Gastroesophageal sphincter (tissue), 4 donors: Measurements from ENCODE around the gene BEND7. TPM values are rescaled to one million over a fixed set of nuclear protein-coding genes. Genes with fewer than 3 reads are reported as not detected.
A peak's percentile ranks its signal among the peaks of the same experiment; 100 is the strongest.
"Not testable (repeated sequence)": the region's sequence is repeated elsewhere in the genome, so short reads cannot be mapped to it uniquely, and the experiment has no call there.

Source experiments
- ATAC-seq: fragments of 150-250 bp; one replicate; pipeline ENCODE4 v1.9.1; 2016; ENCODE audit warnings: mild to moderate bottlenecking, moderate library complexity
- H3K27ac ChIP-seq, 4 donors: fragments of 200-600 bp; sonication (generic) in 3 of 4; 1 replicate in 3 of 4; 2 replicates in 1 of 4; pipeline ENCODE4 v1.5.1; 2016 to 2019
- H3K27me3 ChIP-seq: fragments of 200-600 bp; sonication (generic); one replicate; pipeline ENCODE4 v1.5.1; 2019
- H3K36me3 ChIP-seq, 2 donors: fragments of 200-600 bp; sonication (generic); one replicate each; pipeline ENCODE4 v1.5.1; 2019; ENCODE audit warnings: control low read depth in 1 of 2
- H3K4me1 ChIP-seq, 3 donors: fragments of 200-600 bp; sonication (generic); 1 replicate in 2 of 3; 2 replicates in 1 of 3; pipeline ENCODE4 v1.5.1; 2016 to 2019; ENCODE audit warnings: control low read depth in 2 of 3
- H3K4me3 ChIP-seq, 2 donors: fragments of 200-600 bp; sonication (generic); one replicate each; pipeline ENCODE4 v1.5.1; 2019; ENCODE audit warnings: mild to moderate bottlenecking in 1 of 2, moderate library complexity in 1 of 2
- H3K9me3 ChIP-seq, 3 donors: fragments of 200-600 bp; sonication (generic); one replicate each; pipeline ENCODE4 v1.5.1; 2017 to 2019; ENCODE audit warnings: control low read depth in 2 of 3
- EP300 ChIP-seq: sonication (generic); formaldehyde crosslinking; IDR thresholded peaks from one replicate; pipeline ENCODE4 v1.6.1; 2017; ENCODE audit warnings: antibody characterized with exemption, mild to moderate bottlenecking
- POLR2A ChIP-seq, 2 donors: fragments of 450-650 bp; IDR thresholded peaks; one replicate each; pipeline ENCODE4 v1.6.1; 2017; ENCODE audit warnings: antibody characterized with exemption in 2 of 2, mild to moderate bottlenecking in 2 of 2, moderate library complexity in 1 of 2
- POLR2AphosphoS5 ChIP-seq: sonication (generic); formaldehyde crosslinking; IDR thresholded peaks from one replicate; pipeline ENCODE4 v1.6.1; 2017; ENCODE audit warnings: antibody characterized with exemption
- WGBS, 2 donors: methylation state at CpG; one replicate each; pipeline ENCODE4 v1.1.5; 2018; ENCODE audit warnings: low coverage in 1 of 2; 5-methylcytosine and 5-hydroxymethylcytosine counted together
- total RNA-seq, 4 donors: library from RNA; depleted of rRNA; stranded (reverse); fragments of >200 nt; gene quantifications; one replicate each; pipeline ENCODE4 v1.1.0, GENCODE V29; 2016
- TF ChIP-seq, protein P1 (sequence below), 4 experiments: fragments of 200-600 bp in 2 of 4; fragments of 450-650 bp in 2 of 4; sonication (generic) in 1 of 4; IDR thresholded peaks; one replicate each; pipeline ENCODE4 v1.5.1; 2017 to 2019; ENCODE audit warnings: antibody characterized with exemption in 4 of 4, mild to moderate bottlenecking in 2 of 4, moderate library complexity in 2 of 4

The BEND7 gene
- total RNA-seq, 4 donors from 2014 or later: 18.4 to 25.9 (median 22.5) TPM

DNA sequence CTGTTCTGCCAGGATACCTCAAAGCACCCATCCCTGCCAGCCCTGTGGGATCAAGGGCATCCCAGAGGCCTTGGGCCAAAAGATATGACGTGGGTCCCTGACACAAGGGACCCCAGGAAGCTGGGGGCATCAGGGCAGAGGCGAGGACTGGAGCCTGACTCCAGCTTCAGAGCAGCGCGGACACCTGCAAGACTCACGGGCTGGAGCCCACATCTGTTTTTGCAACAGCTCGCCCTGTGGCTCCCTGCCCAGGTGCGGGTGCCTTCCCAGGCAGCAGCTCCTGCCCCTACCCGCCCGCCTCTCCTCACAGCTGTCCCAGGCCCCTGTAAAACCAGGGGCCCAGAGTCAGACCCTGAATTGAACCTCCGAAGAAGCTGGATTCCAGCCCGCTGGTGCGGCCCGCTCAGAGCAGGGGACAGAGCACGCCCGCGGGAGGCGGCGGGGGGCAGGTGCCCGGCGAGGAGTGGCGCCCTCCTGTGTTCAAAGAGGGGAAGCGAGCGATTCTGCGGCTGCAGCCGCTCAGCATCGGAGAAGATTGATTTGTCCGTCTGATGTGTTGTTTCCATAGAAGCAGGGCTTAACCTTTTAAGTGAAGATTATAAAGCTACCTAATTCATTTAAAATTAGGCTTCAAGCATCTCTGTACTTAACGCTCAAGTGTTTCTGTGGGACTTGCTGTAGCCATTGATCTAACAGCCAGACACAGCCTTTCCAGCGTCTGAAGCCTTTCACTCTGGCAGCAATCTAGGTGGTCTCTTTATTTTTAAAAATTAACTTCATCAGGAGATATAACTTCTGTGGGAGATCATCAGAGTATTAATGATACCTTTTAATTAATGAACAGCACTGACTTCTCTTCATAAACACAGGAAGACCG is 88.4 kb downstream of the BEND7 start:
- Histone ChIP-seq H3K27me3 (peaks cover 38% of the 10 kb centered on the region), H3K4me3 (peak overlapping the region in 1 of 2 donors; percentile 42), H3K36me3 (peaks cover 0 to 33% of the 10 kb centered on the region in 2 donors), H3K4me1 (peaks cover 0 to 15% (median 8%) of the 10 kb centered on the region in 3 donors), H3K9me3 (no peaks in the 10 kb centered on the region), H3K27ac (no peak overlapping the region)
- ATAC-seq: peak; percentile 73
- TF ChIP-seq POLR2AphosphoS5: no peak
- TF ChIP-seq, protein P1, sequence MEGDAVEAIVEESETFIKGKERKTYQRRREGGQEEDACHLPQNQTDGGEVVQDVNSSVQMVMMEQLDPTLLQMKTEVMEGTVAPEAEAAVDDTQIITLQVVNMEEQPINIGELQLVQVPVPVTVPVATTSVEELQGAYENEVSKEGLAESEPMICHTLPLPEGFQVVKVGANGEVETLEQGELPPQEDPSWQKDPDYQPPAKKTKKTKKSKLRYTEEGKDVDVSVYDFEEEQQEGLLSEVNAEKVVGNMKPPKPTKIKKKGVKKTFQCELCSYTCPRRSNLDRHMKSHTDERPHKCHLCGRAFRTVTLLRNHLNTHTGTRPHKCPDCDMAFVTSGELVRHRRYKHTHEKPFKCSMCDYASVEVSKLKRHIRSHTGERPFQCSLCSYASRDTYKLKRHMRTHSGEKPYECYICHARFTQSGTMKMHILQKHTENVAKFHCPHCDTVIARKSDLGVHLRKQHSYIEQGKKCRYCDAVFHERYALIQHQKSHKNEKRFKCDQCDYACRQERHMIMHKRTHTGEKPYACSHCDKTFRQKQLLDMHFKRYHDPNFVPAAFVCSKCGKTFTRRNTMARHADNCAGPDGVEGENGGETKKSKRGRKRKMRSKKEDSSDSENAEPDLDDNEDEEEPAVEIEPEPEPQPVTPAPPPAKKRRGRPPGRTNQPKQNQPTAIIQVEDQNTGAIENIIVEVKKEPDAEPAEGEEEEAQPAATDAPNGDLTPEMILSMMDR (IDR thresholded peaks at IDR 0.05): peak; percentile 54 to 87 (median 70)
- no peak for TF ChIP-seq POLR2A (IDR thresholded peaks at IDR 0.05)
- no peak for TF ChIP-seq EP300
- WGBS, 2 donors: 31 to 36% methylated on average over 4 of the region's 30 CpGs

DNA sequence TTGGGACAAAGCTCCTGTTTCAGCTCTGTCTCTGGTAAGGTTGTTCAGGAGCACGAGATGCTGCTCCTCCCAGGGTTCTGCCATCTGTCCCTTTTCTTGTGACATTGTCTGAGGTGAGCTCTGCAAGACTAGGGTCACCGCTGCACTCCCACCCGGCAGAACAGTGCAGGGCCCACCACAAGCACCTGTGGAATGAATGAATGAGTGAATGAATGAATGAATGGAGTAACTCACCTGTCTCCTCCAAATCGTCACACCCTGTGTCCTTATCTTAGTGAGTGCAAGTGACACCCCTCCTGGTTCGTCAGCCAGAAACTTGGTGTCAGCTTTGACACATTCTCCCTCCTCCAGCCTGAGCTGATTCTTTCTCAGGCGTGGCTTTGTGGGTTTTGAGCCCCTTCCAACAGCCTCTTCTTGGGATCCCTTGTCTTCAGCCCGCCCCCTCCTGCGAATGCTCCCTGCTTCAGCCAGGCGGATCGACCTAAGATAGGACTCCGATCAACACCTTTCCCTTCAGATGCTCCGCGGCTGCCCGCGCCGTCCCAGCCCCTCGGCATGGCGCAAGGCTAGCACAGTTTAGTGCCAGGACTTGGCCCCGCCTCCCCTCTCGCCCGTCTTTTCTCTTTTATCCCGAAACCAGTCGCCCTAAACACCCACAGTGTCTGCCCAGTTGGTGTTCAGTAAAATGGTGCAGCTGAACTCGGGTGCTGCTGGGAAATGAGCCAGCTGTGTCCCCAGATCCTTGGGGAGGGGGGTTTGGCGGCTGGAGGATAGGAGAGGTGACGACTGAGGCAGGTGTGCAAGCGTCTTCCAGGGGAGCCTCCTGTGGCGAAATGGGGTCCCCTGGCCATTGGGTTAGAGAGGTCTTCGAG is 89.3 kb downstream of the BEND7 start:
- Histone ChIP-seq H3K9me3 (no peaks in the 10 kb centered on the region), H3K4me1 (peaks cover 0 to 15% (median 8%) of the 10 kb centered on the region in 3 donors), H3K27ac (no peak overlapping the region), H3K4me3 (peak overlapping the region in 1 of 2 donors; percentile 42), H3K36me3 (peaks cover 0 to 25% of the 10 kb centered on the region in 2 donors), H3K27me3 (peaks cover 43% of the 10 kb centered on the region)
- ATAC-seq: peak; percentile 39
- 2 to 7% methylated on average over 15 to 22 of the region's 29 CpGs for WGBS, 2 donors
- TF ChIP-seq EP300 (no peak), POLR2A (IDR thresholded peaks at IDR 0.05) (no peak), POLR2AphosphoS5 (no peak)
- TF ChIP-seq, protein P1 (IDR thresholded peaks at IDR 0.05): no peak

DNA sequence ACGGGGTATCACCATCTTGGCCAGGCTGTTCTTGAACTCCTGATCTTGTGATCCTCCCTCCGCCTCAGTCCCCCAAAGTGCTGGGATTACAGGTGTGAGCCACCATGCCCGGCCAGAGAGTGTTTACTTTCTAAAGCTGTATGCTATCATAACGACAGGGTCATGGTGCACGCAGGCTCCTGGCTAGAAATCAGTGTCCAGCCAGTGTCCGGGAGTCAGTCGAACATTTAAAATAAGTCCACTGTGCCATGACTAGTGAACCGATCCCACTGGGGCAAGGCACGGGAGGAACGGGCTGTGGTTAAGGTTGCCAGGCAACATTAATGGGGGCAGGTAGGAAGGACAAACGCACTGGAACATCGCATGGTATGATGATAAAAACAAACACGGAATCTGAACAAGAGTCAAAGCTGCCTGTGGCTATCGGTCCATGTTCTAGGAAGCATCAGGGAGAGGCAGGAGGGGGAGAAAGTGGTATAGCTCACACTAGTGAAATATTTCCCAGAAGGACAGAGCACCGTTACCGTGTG is 91.7 kb downstream of the BEND7 start:
- WGBS, 2 donors: 49 to 64% methylated on average over 6 to 12 of the region's 16 CpGs

DNA sequence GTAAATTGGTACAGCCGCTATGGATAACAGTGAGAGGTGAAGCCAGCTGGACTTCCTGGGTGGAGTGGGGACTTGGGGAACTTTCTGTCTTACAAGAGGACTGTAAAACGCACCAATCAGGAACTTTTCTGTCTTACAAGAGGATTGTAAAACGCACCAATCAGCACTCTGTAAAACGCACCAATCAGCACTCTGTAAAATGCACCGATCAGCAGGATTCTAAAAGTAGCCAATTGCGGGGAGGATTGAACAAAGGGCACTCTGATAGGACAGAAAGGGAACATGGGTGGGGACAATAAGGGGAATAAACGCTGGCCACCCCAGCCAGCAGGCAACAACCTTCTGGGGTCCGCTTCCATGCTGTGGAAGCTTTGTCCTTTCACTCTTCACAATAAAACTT is 100.9 kb downstream of the BEND7 start:
- H3K36me3 ChIP-seq, H3K4me3 ChIP-seq, H3K27ac ChIP-seq, H3K4me1 ChIP-seq, ATAC-seq: not testable (repeated sequence)
- Histone ChIP-seq H3K9me3 (peaks cover 0 to 12% (median 0%) of the 10 kb centered on the region in 3 donors), H3K27me3 (peaks cover 22% of the 10 kb centered on the region)
- WGBS, 2 donors: 87 to 94% methylated on average over 4 to 8 of the region's 8 CpGs

More for the DNA sequence above, 91.7 kb downstream of the BEND7 start:
- Histone ChIP-seq H3K9me3 (no peaks in the 10 kb centered on the region), H3K4me1 (peaks cover 0 to 15% (median 8%) of the 10 kb centered on the region in 3 donors), H3K36me3 (peaks cover 0 to 3% of the 10 kb centered on the region in 2 donors), H3K4me3 (no peak overlapping the region), H3K27me3 (peaks cover 42% of the 10 kb centered on the region), H3K27ac (no peak overlapping the region)
- TF ChIP-seq POLR2AphosphoS5: no peak
- TF ChIP-seq POLR2A (IDR thresholded peaks at IDR 0.05): no peak
- ATAC-seq: no peak

DNA sequence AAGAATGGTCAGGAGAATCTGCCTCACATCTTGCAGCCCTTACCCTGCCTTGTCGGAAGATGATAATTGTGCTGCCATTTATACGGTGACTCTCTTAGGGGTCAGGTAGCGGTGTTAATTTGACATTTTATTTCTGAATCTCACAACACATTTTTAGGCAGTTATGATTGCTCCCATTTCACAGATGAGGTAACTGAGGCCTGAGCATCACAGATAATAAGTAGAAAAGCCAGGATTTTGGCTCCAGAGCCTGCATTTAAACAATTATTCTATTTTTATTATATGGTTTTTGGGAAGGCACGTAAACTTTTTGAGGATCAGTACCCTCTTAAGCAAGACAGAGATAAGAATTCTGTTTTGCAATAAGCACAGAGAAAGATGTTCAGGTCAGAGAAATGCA is 103.4 kb downstream of the BEND7 start:
- WGBS, 2 donors: 47 to 50% methylated on average over 3 to 4 of the region's 4 CpGs
- H3K4me3 ChIP-seq: no peak overlapping the region
- peaks cover 22% of the 10 kb centered on the region for H3K27me3 ChIP-seq
- no peaks in the 10 kb centered on the region for H3K4me1 ChIP-seq
- TF ChIP-seq POLR2AphosphoS5: no peak
- TF ChIP-seq POLR2A (IDR thresholded peaks at IDR 0.05): no peak
- TF ChIP-seq EP300: no peak
- TF ChIP-seq, protein P1 (IDR thresholded peaks at IDR 0.05): no peak
- H3K9me3 ChIP-seq: peaks cover 0 to 12% (median 0%) of the 10 kb centered on the region in 3 donors
- no peaks in the 10 kb centered on the region for H3K36me3 ChIP-seq
- no peak overlapping the region for H3K27ac ChIP-seq
- no peak for ATAC-seq
